ENCODE measurements around the gene RHBDL2.
"Not testable (repeated sequence)": the region's sequence is repeated elsewhere in the genome, so short reads cannot be mapped to it uniquely, and the experiment has no call there.

RHBDL2 gene

GRCh38 chr1:38852780-38853179 lies 88.8 kb downstream of the RHBDL2 start:
- Histone ChIP-seq H3K27ac (ENCODE audit: low read depth, low read length, severe bottlenecking) (no peak overlapping the region), H3K36me3 (ENCODE audit: control insufficient read depth, insufficient read depth, low read length) (peaks cover 71% of the 10 kb centered on the region), H3K4me3 (ENCODE audit: extremely low read depth, insufficient read depth, low read length, poor library complexity, severe bottlenecking) (no peak overlapping the region), H3K4me1 (ENCODE audit: control insufficient read depth, insufficient read depth, low read length, poor library complexity, severe bottlenecking) (no peaks in the 10 kb centered on the region), H3K9me3 (ENCODE audit: control insufficient read depth, low read length) (no peaks in the 10 kb centered on the region)
- WGBS, 2 experiments (ENCODE audit: insufficient coverage in 2 of 2): 100% methylated on average over 1 to 2 of the region's 4 CpGs

- H3K36me3 ChIP-seq (ENCODE audit: control insufficient read depth, insufficient read depth, low read length): peaks cover 80% of the 10 kb centered on the region
- no peaks in the 10 kb centered on the region for H3K9me3 ChIP-seq (ENCODE audit: control insufficient read depth, low read length)
- no CpG with 5 or more reads among the region's 1 CpG for WGBS, 2 experiments (ENCODE audit: insufficient coverage in 2 of 2)
- no peak overlapping the region for H3K4me3 ChIP-seq (ENCODE audit: extremely low read depth, insufficient read depth, low read length, poor library complexity, severe bottlenecking)
- no peak overlapping the region for H3K27ac ChIP-seq (ENCODE audit: low read depth, low read length, severe bottlenecking)
- peaks cover 7% of the 10 kb centered on the region for H3K4me1 ChIP-seq (ENCODE audit: control insufficient read depth, insufficient read depth, low read length, poor library complexity, severe bottlenecking)
These were observed 93.6 kb downstream of the RHBDL2 start for GRCh38 chr1:38848071-38848470.

- WGBS, 2 experiments (ENCODE audit: insufficient coverage in 2 of 2): 94 to 95% methylated on average over 2 of the region's 3 CpGs
- Histone ChIP-seq H3K36me3 (ENCODE audit: control insufficient read depth, insufficient read depth, low read length) (peaks cover 80% of the 10 kb centered on the region), H3K27ac (ENCODE audit: low read depth, low read length, severe bottlenecking) (no peak overlapping the region), H3K9me3 (ENCODE audit: control insufficient read depth, low read length) (no peaks in the 10 kb centered on the region), H3K4me3 (ENCODE audit: extremely low read depth, insufficient read depth, low read length, poor library complexity, severe bottlenecking) (no peak overlapping the region), H3K4me1 (ENCODE audit: control insufficient read depth, insufficient read depth, low read length, poor library complexity, severe bottlenecking) (peaks cover 7% of the 10 kb centered on the region)
These were observed 95.4 kb downstream of the RHBDL2 start for GRCh38 chr1:38846210-38846609.

GRCh38 chr1:38845088-38845487 lies 96.5 kb downstream of the RHBDL2 start:
- H3K4me3 ChIP-seq (ENCODE audit: extremely low read depth, insufficient read depth, low read length, poor library complexity, severe bottlenecking); H3K27ac ChIP-seq (ENCODE audit: low read depth, low read length, severe bottlenecking); H3K4me1 ChIP-seq (ENCODE audit: control insufficient read depth, insufficient read depth, low read length, poor library complexity, severe bottlenecking); H3K9me3 ChIP-seq (ENCODE audit: control insufficient read depth, low read length): not testable (repeated sequence)
- H3K36me3 ChIP-seq (ENCODE audit: control insufficient read depth, insufficient read depth, low read length): peaks cover 79% of the 10 kb centered on the region
- WGBS, 2 experiments (ENCODE audit: insufficient coverage in 2 of 2): 95% methylated on average over 2 of the region's 3 CpGs; no CpG with 5 or more reads in 1 of the 2 experiments

- Histone ChIP-seq H3K27ac (ENCODE audit: low read depth, low read length, severe bottlenecking) (no peak overlapping the region), H3K9me3 (ENCODE audit: control insufficient read depth, low read length) (no peaks in the 10 kb centered on the region), H3K4me1 (ENCODE audit: control insufficient read depth, insufficient read depth, low read length, poor library complexity, severe bottlenecking) (peaks cover 7% of the 10 kb centered on the region), H3K36me3 (ENCODE audit: control insufficient read depth, insufficient read depth, low read length) (peaks cover 57% of the 10 kb centered on the region), H3K4me3 (ENCODE audit: extremely low read depth, insufficient read depth, low read length, poor library complexity, severe bottlenecking) (no peak overlapping the region)
- WGBS, 2 experiments (ENCODE audit: insufficient coverage in 2 of 2): 87 to 90% methylated on average over 2 of the region's 2 CpGs
These were observed 101.3 kb downstream of the RHBDL2 start for GRCh38 chr1:38840281-38840680.

- no peak overlapping the region for H3K4me3 ChIP-seq (ENCODE audit: extremely low read depth, insufficient read depth, low read length, poor library complexity, severe bottlenecking)
- H3K9me3 ChIP-seq (ENCODE audit: control insufficient read depth, low read length): no peaks in the 10 kb centered on the region
- H3K36me3 ChIP-seq (ENCODE audit: control insufficient read depth, insufficient read depth, low read length): peaks cover 49% of the 10 kb centered on the region
- 95 to 97% methylated on average over 7 to 8 of the region's 9 CpGs for WGBS, 2 experiments (ENCODE audit: insufficient coverage in 2 of 2)
- H3K4me1 ChIP-seq (ENCODE audit: control insufficient read depth, insufficient read depth, low read length, poor library complexity, severe bottlenecking): peaks cover 7% of the 10 kb centered on the region
- no peak overlapping the region for H3K27ac ChIP-seq (ENCODE audit: low read depth, low read length, severe bottlenecking)
These were observed 102.3 kb downstream of the RHBDL2 start for GRCh38 chr1:38839363-38839762.

GRCh38 chr1:38836316-38836715 lies 105.3 kb downstream of the RHBDL2 start:
- H3K9me3 ChIP-seq (ENCODE audit: control insufficient read depth, low read length); H3K27ac ChIP-seq (ENCODE audit: low read depth, low read length, severe bottlenecking); H3K4me3 ChIP-seq (ENCODE audit: extremely low read depth, insufficient read depth, low read length, poor library complexity, severe bottlenecking); H3K4me1 ChIP-seq (ENCODE audit: control insufficient read depth, insufficient read depth, low read length, poor library complexity, severe bottlenecking): not testable (repeated sequence)
- H3K36me3 ChIP-seq (ENCODE audit: control insufficient read depth, insufficient read depth, low read length): peaks cover 29% of the 10 kb centered on the region
- 78 to 92% methylated on average over 4 to 5 of the region's 10 CpGs for WGBS, 2 experiments (ENCODE audit: insufficient coverage in 2 of 2)

All from mesodermal cell (in vitro differentiated cells).